ENCODE data around the gene GATM. TPM values are rescaled to one million over a fixed set of nuclear protein-coding genes. Genes with fewer than 3 reads are reported as not detected.

Gene GATM
- total RNA-seq, 2 donors from 2014 or later, result 35.2 to 83.4 TPM

DNA sequence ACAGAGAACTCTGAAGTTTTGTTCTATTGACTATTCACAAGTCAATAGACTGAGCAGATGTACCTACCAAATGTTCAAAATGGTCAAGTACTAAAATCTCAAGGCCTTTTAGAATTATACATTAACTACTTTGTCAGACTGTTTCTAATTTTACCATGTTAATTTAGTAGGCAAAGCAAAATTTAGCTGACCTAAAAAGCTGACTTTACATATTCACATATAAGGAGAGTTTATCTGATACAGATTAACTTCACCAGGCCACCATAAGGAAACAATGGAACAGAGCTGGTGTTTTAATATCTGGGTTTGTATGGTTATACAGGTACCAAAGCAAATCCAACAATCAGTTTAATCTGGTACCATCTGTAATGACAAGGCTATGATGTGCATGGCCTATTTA, 15.9 kb downstream of the GATM start:
- no peak overlapping the region for H3K4me3 Mint-ChIP-seq
- H3K36me3 Mint-ChIP-seq (ENCODE audit: low read depth), result peaks cover 31% of the 10 kb centered on the region
- H3K27me3 Mint-ChIP-seq (ENCODE audit: insufficient read depth), result no peaks in the 10 kb centered on the region
- no peaks in the 10 kb centered on the region for H3K9me3 Mint-ChIP-seq
- Histone ChIP-seq H3K27me3 (ENCODE audit: control insufficient read depth, insufficient read depth, low read length, poor library complexity, severe bottlenecking) (no peaks in the 10 kb centered on the region), H3K9me3 (ENCODE audit: control insufficient read depth, low read length) (no peaks in the 10 kb centered on the region), H3K36me3 (ENCODE audit: control insufficient read depth, insufficient read depth, low read length) (peaks cover 57% of the 10 kb centered on the region), H3K4me3 (ENCODE audit: low read length) (no peak overlapping the region), H3K9ac (ENCODE audit: extremely low read depth, low read length, poor library complexity, severe bottlenecking) (no peak overlapping the region), H3K27ac (ENCODE audit: low read depth, low read length) (no peak overlapping the region), H3K4me1 (ENCODE audit: control insufficient read depth, insufficient read depth, low read length) (no peaks in the 10 kb centered on the region)
- H3K27ac Mint-ChIP-seq, result no peak overlapping the region
- H3K4me1 Mint-ChIP-seq, result no peaks in the 10 kb centered on the region
- TF ChIP-seq CTCF (conservative IDR thresholded peaks at IDR 0.05), result no peak
- no peak for DNase-seq

DNA sequence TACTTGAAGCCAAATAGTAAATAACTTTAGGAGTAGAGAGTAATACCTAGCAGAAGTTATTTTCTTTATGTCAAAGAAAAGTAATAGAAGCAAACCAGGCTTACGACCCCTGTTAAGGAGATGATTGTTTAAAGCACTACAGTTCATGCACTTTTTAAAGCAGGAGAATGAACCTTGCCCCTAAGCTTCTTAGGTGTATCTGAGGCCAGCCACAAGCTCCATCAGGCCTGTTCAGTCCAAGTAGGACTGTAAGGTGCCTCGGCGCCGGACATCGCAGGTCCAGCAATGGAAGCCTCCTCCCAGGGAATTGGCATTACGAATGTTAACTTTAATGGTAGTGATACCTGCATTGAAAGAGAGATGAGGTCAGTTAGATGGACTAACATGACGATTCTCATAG, 16.5 kb downstream of the GATM start:
- Mint-ChIP-seq H3K4me3 (no peak overlapping the region), H3K9me3 (no peaks in the 10 kb centered on the region), H3K27me3 (ENCODE audit: insufficient read depth) (no peaks in the 10 kb centered on the region), H3K36me3 (ENCODE audit: low read depth) (peaks cover 27% of the 10 kb centered on the region), H3K27ac (no peak overlapping the region), H3K4me1 (no peaks in the 10 kb centered on the region)
- Histone ChIP-seq H3K9me3 (ENCODE audit: control insufficient read depth, low read length) (no peaks in the 10 kb centered on the region), H3K27me3 (ENCODE audit: control insufficient read depth, insufficient read depth, low read length, poor library complexity, severe bottlenecking) (no peaks in the 10 kb centered on the region), H3K4me3 (ENCODE audit: low read length) (no peak overlapping the region), H3K27ac (ENCODE audit: low read depth, low read length) (no peak overlapping the region), H3K4me1 (ENCODE audit: control insufficient read depth, insufficient read depth, low read length) (no peaks in the 10 kb centered on the region), H3K36me3 (ENCODE audit: control insufficient read depth, insufficient read depth, low read length) (peaks cover 57% of the 10 kb centered on the region), H3K9ac (ENCODE audit: extremely low read depth, low read length, poor library complexity, severe bottlenecking) (no peak overlapping the region)
- no peak for DNase-seq
- no peak for TF ChIP-seq CTCF (conservative IDR thresholded peaks at IDR 0.05)
- WGBS, 2 experiments (ENCODE audit: insufficient coverage in 1 of 2, insufficient read length in 1 of 2), result 93 to 98% methylated on average over 7 of the region's 7 CpGs

- Mint-ChIP-seq H3K9me3 (no peaks in the 10 kb centered on the region), H3K27ac (no peak overlapping the region), H3K27me3 (ENCODE audit: insufficient read depth) (peaks cover 3% of the 10 kb centered on the region), H3K4me1 (peaks cover 7% of the 10 kb centered on the region), H3K36me3 (ENCODE audit: low read depth) (no peaks in the 10 kb centered on the region), H3K4me3 (no peak overlapping the region)
- no peaks in the 10 kb centered on the region for H3K4me1 ChIP-seq (ENCODE audit: control insufficient read depth, insufficient read depth, low read length)
- H3K9ac ChIP-seq (ENCODE audit: extremely low read depth, low read length, poor library complexity, severe bottlenecking), result no peak overlapping the region
- H3K27me3 ChIP-seq (ENCODE audit: control insufficient read depth, insufficient read depth, low read length, poor library complexity, severe bottlenecking), result no peaks in the 10 kb centered on the region
- no peak overlapping the region for H3K4me3 ChIP-seq (ENCODE audit: low read length)
- H3K36me3 ChIP-seq (ENCODE audit: control insufficient read depth, insufficient read depth, low read length), result peaks cover 10% of the 10 kb centered on the region
- DNase-seq, result no peak
- no peak for TF ChIP-seq CTCF (conservative IDR thresholded peaks at IDR 0.05)
- no peaks in the 10 kb centered on the region for H3K9me3 ChIP-seq (ENCODE audit: control insufficient read depth, low read length)
- 83% methylated on average over 1 of the region's 2 CpGs; no CpG with 5 or more reads in 1 of the 2 experiments for WGBS, 2 experiments (ENCODE audit: insufficient coverage in 1 of 2, insufficient read length in 1 of 2)
- H3K27ac ChIP-seq (ENCODE audit: low read depth, low read length), result no peak overlapping the region
Observed at GRCh38 chr15:45355860-45356259, 22.5 kb downstream of the GATM start.
